AG08396 (cell line): ENCODE results near the gene PSMG2.

Source experiments
- DNase-seq: peaks from one replicate; pipeline ENCODE4 v3.0.0; 2012; ENCODE audit warnings: low spot score, mixed read lengths

PSMG2 gene, protein sequence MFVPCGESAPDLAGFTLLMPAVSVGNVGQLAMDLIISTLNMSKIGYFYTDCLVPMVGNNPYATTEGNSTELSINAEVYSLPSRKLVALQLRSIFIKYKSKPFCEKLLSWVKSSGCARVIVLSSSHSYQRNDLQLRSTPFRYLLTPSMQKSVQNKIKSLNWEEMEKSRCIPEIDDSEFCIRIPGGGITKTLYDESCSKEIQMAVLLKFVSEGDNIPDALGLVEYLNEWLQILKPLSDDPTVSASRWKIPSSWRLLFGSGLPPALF

DNA sequence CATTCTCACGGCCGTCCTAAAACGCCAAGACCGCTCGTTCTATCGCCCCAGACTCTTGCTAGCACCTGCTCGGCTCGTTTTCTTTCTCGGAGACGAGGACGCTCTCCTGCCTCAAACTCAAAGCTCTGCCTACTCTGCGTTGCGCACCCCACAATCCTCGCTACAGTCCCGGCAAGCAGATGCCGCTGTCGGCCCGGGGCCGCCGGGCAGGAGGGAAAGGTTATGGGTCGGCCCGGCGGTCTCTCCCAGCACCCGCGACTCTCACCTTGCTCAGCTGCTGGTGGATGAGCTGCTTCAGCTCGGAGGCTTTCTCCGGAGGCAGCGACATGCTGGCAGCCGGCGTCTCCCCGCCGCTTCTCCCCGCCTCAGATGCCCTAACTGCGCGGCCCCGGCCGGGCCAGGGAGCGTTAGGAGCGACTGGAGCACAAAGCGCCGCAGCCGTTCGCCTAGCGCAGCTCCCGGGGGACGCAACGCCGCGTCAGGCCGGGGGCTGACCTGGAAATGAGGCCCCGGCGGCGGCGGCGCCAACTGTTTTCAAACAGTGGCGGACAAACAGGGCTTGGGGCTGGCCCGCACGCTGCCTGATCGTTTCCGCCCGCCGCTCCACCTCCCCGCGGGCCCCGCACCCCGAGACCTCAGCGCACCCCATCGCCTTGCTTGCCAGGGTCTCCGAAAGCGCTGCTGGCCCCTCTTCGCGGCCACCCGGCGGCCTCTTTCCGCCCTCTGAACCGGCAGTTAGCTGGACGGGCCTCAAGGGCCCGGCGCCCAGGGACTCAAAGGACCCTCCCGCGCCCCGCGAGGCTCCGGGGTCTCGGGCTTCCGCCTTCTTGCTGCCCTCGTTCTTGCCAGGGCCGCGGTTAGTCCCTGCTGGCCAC lies at the start of gene PSMG2, which contains the start of gene CEP76:
TSS of gene PSMG2 (plus strand) at position 822 of the 875 bp plus-strand sequence. CDS start 66 bp downstream, outside the sequence.
TSS of gene CEP76 (minus strand) at position 503 of the 875 bp plus-strand sequence. CDS start at position 328, 175 bp downstream.
- peak; percentile 95 for DNase-seq

DNA sequence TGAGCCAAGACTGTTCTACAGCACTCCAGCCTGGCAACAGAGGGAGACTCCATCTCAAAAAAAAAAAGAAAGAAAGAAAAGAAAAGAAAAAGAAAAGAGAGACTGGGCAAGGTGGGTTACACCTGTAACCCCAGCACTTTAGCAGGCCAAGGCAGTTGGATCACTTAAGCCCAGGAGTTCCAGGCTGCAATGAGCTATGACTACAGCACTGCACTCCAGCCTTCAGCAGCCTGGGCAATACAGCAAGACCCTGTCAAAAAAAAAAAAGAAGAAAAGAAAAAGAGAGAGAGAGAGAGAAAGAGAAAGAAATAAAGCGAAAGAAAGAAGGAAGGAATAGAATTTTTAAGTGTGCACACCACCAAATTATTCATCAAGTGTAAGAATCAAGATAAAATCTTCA lies 47.9 kb upstream of the PSMG2 start:
- DNase-seq, result no peak

GRCh38 chr18:12656605-12656937 lies 46.3 kb upstream of the PSMG2 start:
- no peak for DNase-seq

DNA sequence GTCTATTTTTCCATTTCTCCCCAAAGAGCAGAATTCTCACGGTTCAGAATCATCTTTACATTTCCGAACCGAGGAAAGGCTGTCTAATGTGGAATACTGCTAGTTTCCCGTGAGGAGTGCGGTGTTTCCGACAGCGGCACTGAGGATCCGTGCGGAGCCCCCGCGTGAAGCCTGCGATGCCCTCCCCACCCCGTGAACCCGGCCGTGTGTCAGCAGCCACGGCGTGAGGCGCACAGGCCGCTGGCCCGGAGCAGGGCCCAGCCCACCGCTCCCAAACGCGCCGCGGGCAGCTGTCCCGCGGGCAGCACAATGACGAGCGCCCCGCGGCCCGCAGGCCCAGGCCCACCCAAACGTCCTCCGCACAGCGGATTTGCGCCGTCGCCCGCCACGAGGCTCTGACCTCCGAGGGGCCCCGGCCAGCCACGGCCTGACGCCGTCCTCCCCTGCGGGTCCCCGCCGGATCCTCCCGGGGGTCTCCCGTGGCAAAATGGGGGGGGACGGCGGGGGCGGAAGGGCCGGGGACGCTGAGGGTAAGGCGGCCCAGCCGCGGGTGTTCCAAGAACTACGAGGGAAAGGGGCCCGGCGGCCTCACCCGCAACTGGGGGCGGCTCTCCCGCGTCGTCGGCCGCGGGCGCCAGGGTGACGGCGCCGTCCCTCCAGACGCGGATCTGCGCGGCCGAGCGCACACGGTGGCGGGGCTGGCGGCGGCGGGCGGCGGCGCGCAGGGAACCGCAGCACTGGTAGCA lies 45.7 kb upstream of the PSMG2 start:
- peak; percentile 71 for DNase-seq

DNA sequence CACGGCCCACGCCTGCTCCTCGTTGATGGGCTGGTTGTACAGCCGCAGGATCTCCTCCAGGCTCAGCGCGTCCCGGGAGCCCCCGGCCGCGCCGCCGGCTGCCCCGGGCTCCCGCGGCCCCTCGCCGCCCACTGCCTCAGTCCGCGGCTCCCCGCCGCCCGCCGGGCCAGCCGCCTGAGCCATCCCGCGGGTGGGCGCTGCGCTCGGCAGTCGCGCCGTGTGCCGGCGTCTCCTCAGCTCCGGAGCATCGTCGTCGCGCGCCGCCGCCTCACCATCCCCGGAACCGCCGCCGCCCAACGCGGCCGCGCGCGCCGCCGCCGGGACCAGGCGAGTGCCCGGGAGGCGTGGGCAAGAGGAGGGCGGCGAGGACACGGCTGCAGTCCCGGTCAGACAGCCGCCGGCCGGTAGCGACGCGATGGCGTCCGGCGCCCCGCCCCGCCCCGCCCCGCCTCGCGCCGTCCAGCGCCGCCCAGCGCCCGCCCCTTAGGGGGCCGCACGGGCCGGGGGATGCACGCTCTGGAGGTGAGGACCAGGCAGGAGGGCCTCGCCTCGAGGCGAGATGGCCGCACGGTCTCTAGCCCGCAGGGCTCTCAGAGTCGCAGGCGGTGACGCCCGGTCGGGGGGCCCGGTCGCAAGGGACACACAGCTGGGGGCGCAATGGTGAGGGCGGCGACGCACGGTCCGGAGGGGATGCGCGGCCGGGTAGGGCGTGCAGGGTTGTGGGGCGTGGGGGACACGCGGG lies 45.0 kb upstream of the PSMG2 start, which contains the start of gene SPIRE1:
TSS of gene SPIRE1 (minus strand) at position 424 of the 742 bp plus-strand sequence. CDS start at position 183, 241 bp downstream.
- peak; percentile 86 for DNase-seq

DNA sequence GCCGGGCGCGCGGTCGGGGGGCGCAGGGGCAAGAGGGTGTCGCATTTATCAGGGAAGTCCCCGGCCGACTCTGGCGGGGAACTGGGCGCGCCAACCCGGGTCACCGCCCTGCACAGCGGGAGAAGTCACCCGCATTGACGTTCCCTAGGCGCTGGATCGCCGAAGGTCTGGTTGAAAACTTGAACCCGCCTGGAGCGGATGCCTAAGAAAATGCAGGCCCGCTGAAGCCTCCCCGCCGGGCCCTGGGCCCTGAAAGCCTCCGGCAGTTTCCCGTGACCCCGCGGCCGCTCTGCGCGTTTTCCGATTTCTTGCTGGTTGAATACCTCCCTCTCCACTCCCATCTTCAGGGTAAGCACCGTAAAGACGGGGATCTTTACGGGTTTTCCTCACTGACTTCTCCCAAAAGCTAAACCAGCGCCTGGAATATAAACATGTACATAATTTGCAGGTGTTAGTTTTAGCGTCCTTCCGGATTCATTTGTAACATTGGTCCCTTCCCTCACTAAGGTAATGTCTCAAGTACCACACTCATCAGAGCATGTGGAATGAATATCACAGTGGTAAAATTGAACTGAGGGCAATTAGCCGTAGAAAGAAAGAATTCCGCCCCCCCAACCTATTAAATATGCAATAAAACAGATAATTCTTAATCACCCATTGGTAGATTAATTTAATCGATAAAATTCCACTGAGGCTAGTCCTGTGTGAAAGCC lies 44.3 kb upstream of the PSMG2 start:
- DNase-seq, result no peak

DNA sequence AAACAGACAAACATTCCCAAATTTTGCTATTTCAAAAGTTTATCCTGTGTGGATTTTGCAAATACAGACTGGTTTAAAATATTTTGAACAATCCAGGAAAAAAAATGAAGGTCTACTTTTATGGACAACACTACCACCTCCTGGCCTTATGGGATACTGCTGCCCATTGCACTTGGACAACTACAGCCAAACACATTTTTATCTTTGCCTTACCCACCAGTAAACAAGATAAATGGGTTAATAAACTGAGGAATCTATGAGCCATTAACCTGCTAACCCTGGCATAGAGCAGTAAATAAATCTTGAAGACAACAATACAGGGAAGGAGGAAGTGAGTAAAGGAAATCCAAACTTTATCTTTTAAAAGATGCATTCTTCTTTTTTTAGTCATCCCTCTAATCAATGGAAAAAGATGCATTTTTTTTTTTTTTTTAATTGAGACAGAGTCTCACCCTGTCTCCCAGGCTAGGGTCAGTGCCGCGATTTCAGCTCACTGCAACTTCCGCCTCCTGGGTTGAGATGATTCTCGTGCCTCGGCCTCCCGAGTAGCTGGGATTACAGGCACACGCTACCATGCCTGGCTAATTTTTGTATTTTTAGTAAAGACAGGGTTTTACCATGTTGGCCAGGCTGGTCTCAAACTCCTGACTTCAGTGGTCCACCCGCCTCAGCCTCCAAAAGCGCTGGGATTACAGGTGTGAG lies 42.8 kb upstream of the PSMG2 start:
- DNase-seq, result peak; percentile 70

- DNase-seq, result no peak
These were observed 34.8 kb upstream of the PSMG2 start for GRCh38 chr18:12668041-12668440.

DNA sequence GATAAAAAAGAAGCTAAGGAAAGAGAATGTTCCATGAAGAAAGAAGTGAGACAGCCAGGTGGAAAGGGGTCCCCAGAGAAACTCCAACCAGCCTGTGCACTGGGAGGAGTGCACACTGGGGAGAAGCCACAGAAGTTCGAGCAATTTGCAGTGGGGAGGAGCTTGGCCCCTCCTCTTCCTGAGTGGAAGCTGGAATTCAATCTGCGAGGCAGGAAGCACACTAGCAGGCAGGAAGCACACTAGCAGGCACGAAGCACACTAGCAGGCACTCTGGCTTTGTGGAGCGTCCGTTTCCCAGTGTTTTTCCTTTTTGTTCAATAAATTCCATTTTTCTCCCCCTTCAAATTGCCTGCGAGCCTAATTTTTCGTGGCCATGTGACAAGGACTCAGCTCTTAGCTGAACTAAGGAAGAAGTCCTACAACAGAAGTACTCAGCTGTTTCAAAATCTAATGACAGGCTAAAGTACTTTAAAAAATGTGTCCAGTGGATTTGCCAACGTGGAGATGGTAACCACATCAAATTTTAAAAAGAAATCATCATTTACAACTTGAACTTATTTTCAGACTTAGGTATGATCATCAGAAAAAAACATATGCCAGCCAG lies 23.6 kb upstream of the PSMG2 start:
- DNase-seq, result no peak

DNA sequence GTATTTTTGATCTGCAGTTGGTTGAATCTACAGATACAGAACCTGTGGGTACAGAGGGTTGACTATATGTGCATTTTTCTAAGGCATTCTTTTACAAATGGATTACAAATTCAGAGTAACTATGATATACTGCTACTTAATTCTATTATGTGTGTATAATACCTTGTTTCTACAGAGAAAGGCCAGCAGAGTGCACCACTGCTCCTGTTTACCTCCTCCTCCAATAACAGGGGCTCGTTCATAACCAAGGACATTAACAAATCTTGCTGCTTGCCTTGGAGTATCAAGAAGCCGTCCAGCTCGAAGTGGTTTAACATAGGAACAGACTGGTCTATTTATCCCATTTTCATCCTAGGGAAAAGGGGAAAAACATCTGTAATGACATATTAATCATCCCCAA lies 16.7 kb upstream of the PSMG2 start:
- no peak for DNase-seq

DNA sequence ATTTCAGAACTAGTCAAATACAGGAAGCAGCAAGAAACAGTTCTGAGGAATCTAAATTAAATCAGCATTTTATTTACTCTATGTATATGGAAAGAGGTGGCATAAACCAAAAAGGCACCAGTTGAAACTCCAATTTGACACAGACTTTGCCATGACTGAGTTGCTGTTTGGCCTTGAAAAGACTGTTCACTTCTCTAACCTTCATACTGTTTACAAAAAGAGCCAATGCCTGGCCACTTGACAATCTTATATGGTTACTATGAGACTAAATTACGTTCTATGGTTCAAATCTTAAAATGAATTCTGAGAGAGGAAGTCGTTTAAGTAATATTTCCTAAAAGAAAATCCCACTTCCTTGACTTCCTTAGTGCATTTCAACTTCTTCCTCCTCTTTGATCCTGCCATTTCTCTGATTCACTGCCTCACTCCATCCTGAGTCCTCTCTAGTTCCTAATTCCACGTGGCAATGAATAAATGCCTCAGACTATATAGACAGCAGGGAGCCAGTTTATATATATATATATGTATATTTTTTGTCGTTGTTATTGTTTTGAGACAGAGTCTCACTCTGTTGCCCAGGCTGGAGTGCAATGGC lies 13.5 kb upstream of the PSMG2 start:
- no peak for DNase-seq

GRCh38 chr18:12692206-12692605 lies 10.6 kb upstream of the PSMG2 start:
- DNase-seq, result no peak

DNA sequence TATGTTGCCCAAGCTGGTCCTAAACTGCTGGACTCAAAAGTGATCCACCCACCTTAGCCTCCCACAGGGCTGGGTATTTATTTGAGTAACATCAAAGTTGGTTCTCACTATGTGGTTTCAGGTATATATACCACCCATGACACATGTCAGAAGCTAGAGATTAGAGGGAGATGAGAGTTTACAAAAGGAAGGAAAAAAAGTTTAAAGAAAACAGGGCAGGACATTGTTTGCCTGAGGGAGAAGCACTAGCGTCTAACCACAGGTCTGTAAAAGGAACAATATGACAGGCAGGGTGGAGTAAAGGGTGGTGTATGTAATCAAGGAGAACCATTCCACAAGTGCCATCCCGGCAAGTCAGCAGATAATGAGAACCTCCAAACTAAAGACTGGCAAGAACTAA lies 8.8 kb upstream of the PSMG2 start:
- DNase-seq, result no peak

DNA sequence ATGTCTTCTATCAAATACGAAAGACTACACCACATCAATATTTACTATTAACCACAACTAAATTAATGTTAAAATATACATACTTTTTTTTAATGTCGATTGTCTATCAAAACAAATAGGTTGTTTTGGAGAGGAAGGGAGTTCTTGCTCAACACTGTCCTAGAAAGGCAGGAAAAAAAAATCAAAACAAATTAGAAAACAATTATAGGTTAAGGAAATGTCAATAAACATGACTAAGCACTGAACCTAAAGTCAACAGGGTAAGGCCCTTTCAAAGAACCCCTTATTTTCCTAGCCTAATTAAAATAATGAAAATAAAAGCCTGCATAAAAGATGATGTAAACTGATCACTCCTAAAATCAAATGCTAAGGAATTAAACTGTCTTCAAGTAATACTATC lies 3.1 kb upstream of the PSMG2 start:
- no peak for DNase-seq

- peak; percentile 16 for DNase-seq
These were observed 1.7 kb upstream of the PSMG2 start for GRCh38 chr18:12701161-12701560.

GRCh38 chr18:12703096-12703567 lies 290 bp downstream of the PSMG2 start:
- no peak for DNase-seq

GRCh38 chr18:12703664-12704063 lies 822 bp downstream of the PSMG2 start:
- peak; percentile 64 for DNase-seq

DNA sequence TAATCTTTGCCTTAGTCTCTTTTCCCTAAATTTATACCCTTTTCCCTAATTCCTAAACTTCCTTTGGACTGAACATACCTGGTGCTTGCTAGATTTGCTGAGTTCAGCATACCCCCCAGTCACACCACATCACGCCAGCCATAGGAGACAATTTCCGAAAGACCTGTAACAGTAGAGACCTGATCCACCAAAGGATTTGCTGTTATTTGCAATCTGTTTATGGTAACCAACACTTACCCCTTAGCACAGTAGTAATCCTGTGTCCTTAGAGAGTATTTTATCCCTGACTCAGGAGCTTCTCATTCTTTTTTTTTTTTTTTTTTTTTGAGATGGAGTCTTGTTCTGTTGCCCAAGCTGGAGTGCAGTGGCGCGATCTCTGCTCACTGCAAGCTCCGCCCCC lies 8.6 kb downstream of the PSMG2 start:
- DNase-seq, result no peak

GRCh38 chr18:12721495-12722275 lies 18.8 kb downstream of the PSMG2 start:
- DNase-seq, result no peak
